Natural killer cell (primary cell): ENCODE results near the gene TICAM2. TPM values are rescaled to one million over a fixed set of nuclear protein-coding genes. Genes with fewer than 3 reads are reported as not detected.

Experiments
- ATAC-seq, 3 donors: fragments of 150-1000 bp in 2 of 3; fragments of 200-7000 bp in 1 of 3; cut with Tn5 transposase; 1 replicate in 1 of 3; 2 replicates in 2 of 3; pipeline ENCODE4 v1.10.0; 2021; ENCODE audit warnings: mild to moderate bottlenecking in 2 of 3, moderate library complexity in 2 of 3
- DNase-seq, 2 donors: peaks; one replicate each; pipeline versions ENCODE4 v3.0.0 to v3.0.0-alpha.2; 2013 to 2021; ENCODE audit warnings: mixed read lengths in 1 of 2
- H3K27ac ChIP-seq: one replicate; pipeline ENCODE4 v1.5.1; 2013; ENCODE audit warnings: mild to moderate bottlenecking, low read length
- H3K27me3 ChIP-seq: one replicate; pipeline ENCODE4 v1.6.1; 2013; ENCODE audit warnings: low read length; ENCODE audit not compliant: control insufficient read depth, insufficient read depth
- H3K36me3 ChIP-seq: one replicate; pipeline ENCODE4 v1.6.1; 2013; ENCODE audit warnings: low read length; ENCODE audit not compliant: control insufficient read depth, insufficient read depth
- H3K4me1 ChIP-seq: one replicate; pipeline ENCODE4 v1.6.1; 2013; ENCODE audit warnings: low read length; ENCODE audit not compliant: control insufficient read depth, insufficient read depth
- H3K4me3 ChIP-seq: one replicate; pipeline ENCODE4 v1.5.1; 2013; ENCODE audit warnings: low read length
- H3K9me3 ChIP-seq: one replicate; pipeline ENCODE4 v1.6.1; 2013; ENCODE audit warnings: low read length; ENCODE audit not compliant: control insufficient read depth, insufficient read depth
- H3K27ac Mint-ChIP-seq, 2 donors: one replicate each; pipeline ENCODE4 v1.8.0; 2022; ENCODE audit warnings: mild to moderate bottlenecking in 2 of 2, mixed read lengths in 2 of 2, moderate library complexity in 1 of 2
- H3K27me3 Mint-ChIP-seq, 2 donors: one replicate each; pipeline ENCODE4 v1.8.0; 2022; ENCODE audit warnings: low read depth in 2 of 2, mixed read lengths in 2 of 2
- H3K36me3 Mint-ChIP-seq: one replicate; pipeline ENCODE4 v1.8.0; 2022; ENCODE audit warnings: mixed read lengths
- H3K4me1 Mint-ChIP-seq, 2 donors: one replicate each; pipeline ENCODE4 v1.8.0; 2022; ENCODE audit warnings: mixed read lengths in 2 of 2
- H3K4me3 Mint-ChIP-seq: one replicate; pipeline ENCODE4 v1.8.0; 2022; ENCODE audit warnings: mild to moderate bottlenecking, moderate library complexity, mixed read lengths
- H3K9me3 Mint-ChIP-seq, 2 donors: one replicate each; pipeline ENCODE4 v1.8.0; 2022; ENCODE audit warnings: mixed read lengths in 2 of 2
- WGBS: methylation state at CpG from one replicate; pipeline ENCODE4 v1.1.7; 2013; ENCODE audit warnings: missing lambda C conversion rate; ENCODE audit not compliant: insufficient coverage; 5-methylcytosine and 5-hydroxymethylcytosine counted together
- intact Hi-C: fragments of 100-400 bp; cut with micrococcal nuclease; formaldehyde crosslinking; loops from one replicate; pipeline ENCODE4 v1.14.2; 2022
- total RNA-seq, 4 donors: library from RNA; stranded (reverse); fragments of 120-200 nt in 1 of 4; gene quantifications; one replicate each; pipeline versions ENCODE4 v1.2.3 to v1.2.4, GENCODE V29; 2013 to 2022
- TF ChIP-seq, protein P1 (sequence below): fragments of 200-600 bp; IDR thresholded peaks from one replicate; pipeline ENCODE4 v1.8.0; 2022; ENCODE audit warnings: antibody characterized with exemption

The TICAM2 gene
- total RNA-seq, 3 donors from 2014 or later (not counting 1 experiment from before 2014, with no cell fraction given), result 0.61 to 1.4 (median 1.3) TPM

GRCh38 chr5:115607935-115608334 lies 5.7 kb upstream of the TICAM2 start:
- no peaks in the 10 kb centered on the region for H3K27me3 ChIP-seq
- TF ChIP-seq, protein P1, sequence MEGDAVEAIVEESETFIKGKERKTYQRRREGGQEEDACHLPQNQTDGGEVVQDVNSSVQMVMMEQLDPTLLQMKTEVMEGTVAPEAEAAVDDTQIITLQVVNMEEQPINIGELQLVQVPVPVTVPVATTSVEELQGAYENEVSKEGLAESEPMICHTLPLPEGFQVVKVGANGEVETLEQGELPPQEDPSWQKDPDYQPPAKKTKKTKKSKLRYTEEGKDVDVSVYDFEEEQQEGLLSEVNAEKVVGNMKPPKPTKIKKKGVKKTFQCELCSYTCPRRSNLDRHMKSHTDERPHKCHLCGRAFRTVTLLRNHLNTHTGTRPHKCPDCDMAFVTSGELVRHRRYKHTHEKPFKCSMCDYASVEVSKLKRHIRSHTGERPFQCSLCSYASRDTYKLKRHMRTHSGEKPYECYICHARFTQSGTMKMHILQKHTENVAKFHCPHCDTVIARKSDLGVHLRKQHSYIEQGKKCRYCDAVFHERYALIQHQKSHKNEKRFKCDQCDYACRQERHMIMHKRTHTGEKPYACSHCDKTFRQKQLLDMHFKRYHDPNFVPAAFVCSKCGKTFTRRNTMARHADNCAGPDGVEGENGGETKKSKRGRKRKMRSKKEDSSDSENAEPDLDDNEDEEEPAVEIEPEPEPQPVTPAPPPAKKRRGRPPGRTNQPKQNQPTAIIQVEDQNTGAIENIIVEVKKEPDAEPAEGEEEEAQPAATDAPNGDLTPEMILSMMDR, result no peak
- DNase-seq, result no peak
- 75% methylated on average over 1 of the region's 2 CpGs for WGBS
- Mint-ChIP-seq H3K4me3 (no peak overlapping the region), H3K27ac (peak overlapping the region in 1 of 2 donors; percentile 51), H3K4me1 (peaks cover 28 to 29% of the 10 kb centered on the region in 2 donors), H3K36me3 (peaks cover 7% of the 10 kb centered on the region), H3K9me3 (no peaks in the 10 kb centered on the region), H3K27me3 (no peaks in the 10 kb centered on the region)
- H3K9me3 ChIP-seq, result no peaks in the 10 kb centered on the region
- H3K4me3 ChIP-seq, result no peak overlapping the region
- H3K36me3 ChIP-seq, result peaks cover 17% of the 10 kb centered on the region
- intact Hi-C loops, result no loop called here
- H3K4me1 ChIP-seq, result no peaks in the 10 kb centered on the region
- H3K27ac ChIP-seq, result no peak overlapping the region
- no peak for ATAC-seq

DNA sequence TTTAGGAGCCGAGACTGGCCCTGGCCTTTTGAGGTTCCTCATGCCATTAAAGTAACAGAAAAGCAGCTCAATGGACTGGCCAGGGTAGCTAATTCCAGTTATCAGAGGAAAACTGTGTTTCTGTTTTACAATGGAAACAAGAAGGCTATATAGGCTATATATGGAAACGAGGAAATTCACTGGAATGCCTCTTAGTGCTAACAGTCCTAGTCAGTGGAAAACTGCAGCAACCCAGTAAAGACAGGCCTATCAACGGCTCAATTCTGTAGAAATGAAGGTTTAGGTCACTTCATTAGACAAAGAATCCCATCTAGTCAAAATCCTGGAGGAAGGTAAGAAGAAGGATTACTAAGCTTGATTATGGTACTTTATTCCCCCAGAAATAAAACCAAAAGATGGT lies 3.2 kb upstream of the TICAM2 start:
- Mint-ChIP-seq H3K27ac (peak overlapping the region in 1 of 2 donors; percentile 84), H3K4me3 (no peak overlapping the region), H3K9me3 (no peaks in the 10 kb centered on the region), H3K4me1 (peaks cover 35 to 39% of the 10 kb centered on the region in 2 donors), H3K36me3 (peaks cover 7% of the 10 kb centered on the region), H3K27me3 (no peaks in the 10 kb centered on the region)
- Histone ChIP-seq H3K27me3 (no peaks in the 10 kb centered on the region), H3K27ac (no peak overlapping the region), H3K9me3 (no peaks in the 10 kb centered on the region), H3K4me1 (peaks cover 9% of the 10 kb centered on the region), H3K36me3 (peaks cover 3% of the 10 kb centered on the region), H3K4me3 (no peak overlapping the region)
- intact Hi-C loops, result no loop called here
- DNase-seq (no peak), ATAC-seq (no peak)
- WGBS, result 97% methylated on average over 3 of the region's 3 CpGs
- TF ChIP-seq, protein P1, result no peak

GRCh38 chr5:115602591-115603125 lies 379 bp upstream of the TICAM2 start:
- peaks cover 17 to 40% of the 10 kb centered on the region in 2 donors for H3K4me1 Mint-ChIP-seq
- Histone ChIP-seq H3K4me1 (peaks cover 9% of the 10 kb centered on the region), H3K4me3 (peak overlapping the region; percentile 53), H3K9me3 (no peaks in the 10 kb centered on the region), H3K36me3 (no peaks in the 10 kb centered on the region), H3K27ac (peak overlapping the region; percentile 62), H3K27me3 (no peaks in the 10 kb centered on the region)
- TF ChIP-seq, protein P1, result no peak
- no peaks in the 10 kb centered on the region for H3K27me3 Mint-ChIP-seq
- H3K4me3 Mint-ChIP-seq, result peak overlapping the region; percentile 88
- H3K27ac Mint-ChIP-seq, result peak overlapping the region; percentile 83 to 84
- no peaks in the 10 kb centered on the region for H3K36me3 Mint-ChIP-seq
- intact Hi-C loops, result loop anchor here (2.0 kb wide), 1 partner anchor 22 kb away; no protein-coding TSS in a partner anchor
- DNase-seq, result no peak
- no peak for ATAC-seq
- no peaks in the 10 kb centered on the region for H3K9me3 Mint-ChIP-seq
- 48% methylated on average over 10 of the region's 11 CpGs for WGBS

DNA sequence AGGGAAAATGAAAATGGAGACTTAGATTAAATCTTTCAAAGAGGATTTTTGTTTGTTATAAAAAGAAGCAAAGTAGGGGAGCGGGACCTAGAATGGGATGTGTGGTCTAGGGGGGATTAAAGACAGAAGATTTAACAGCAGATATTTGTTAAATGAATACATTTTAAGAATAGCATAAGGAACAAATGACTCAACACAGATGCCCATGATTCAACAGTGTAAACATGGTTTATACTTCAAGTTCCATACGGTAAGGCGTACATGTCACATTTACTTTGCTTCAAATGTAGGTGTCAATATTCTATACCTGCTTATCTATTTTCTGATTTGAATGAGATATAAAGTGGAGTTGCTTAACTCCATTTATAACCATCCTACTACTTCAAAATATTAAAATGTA lies 1.5 kb downstream of the TICAM2 start:
- H3K27ac Mint-ChIP-seq, result peak overlapping the region; percentile 3 to 52
- no peak overlapping the region for H3K27ac ChIP-seq

More for the DNA sequence above, 1.5 kb downstream of the TICAM2 start:
- TF ChIP-seq, protein P1, result no peak
- H3K9me3 ChIP-seq, result no peaks in the 10 kb centered on the region
- no peak for ATAC-seq
- peaks cover 9% of the 10 kb centered on the region for H3K4me1 ChIP-seq
- no peaks in the 10 kb centered on the region for H3K27me3 ChIP-seq
- peaks cover 17 to 34% of the 10 kb centered on the region in 2 donors for H3K4me1 Mint-ChIP-seq
- no peaks in the 10 kb centered on the region for H3K36me3 ChIP-seq
- intact Hi-C loops, result no loop called here
- H3K36me3 Mint-ChIP-seq, result no peaks in the 10 kb centered on the region
- H3K9me3 Mint-ChIP-seq, result no peaks in the 10 kb centered on the region
- H3K4me3 Mint-ChIP-seq, result peak overlapping the region; percentile 51
- no peak overlapping the region for H3K4me3 ChIP-seq
- H3K27me3 Mint-ChIP-seq, result no peaks in the 10 kb centered on the region
- no peak for DNase-seq
- 100% methylated on average over 1 of the region's 3 CpGs for WGBS
